HEK293 (cell line): ENCODE measurements around the gene IRF2.

Source experiments
- CTCF ChIA-PET: fragments of 350-600 bp; formaldehyde crosslinking; extraction: SDS; loops from one replicate; lab custom pipeline; 2021; ENCODE audit warnings: antibody characterized with exemption; lab: Yijun Ruan, JAX
- POLR2A ChIA-PET: fragments of 300-600 bp; formaldehyde crosslinking; extraction: SDS; loops from one replicate; lab custom pipeline; 2020; ENCODE audit warnings: antibody characterized with exemption, inconsistent platforms; lab: Yijun Ruan, JAX
- H3K27ac ChIP-seq: fragments of 200-500 bp; sonication (Bioruptor generic); 2 replicates; pipeline ENCODE4 v1.5.1; 2014; ENCODE audit warnings: low read depth, low read length, control low read depth, inconsistent platforms; ENCODE audit errors: extremely low read depth
- H3K36me3 ChIP-seq, 2 experiments: fragments of 200-500 bp in 1 of 2; sonication (Bioruptor generic) in 1 of 2; 1 replicate in 1 of 2; 2 replicates in 1 of 2; pipeline ENCODE4 v1.5.1; 2014 to 2017; ENCODE audit warnings: inconsistent platforms in 2 of 2, low read length in 2 of 2; ENCODE audit not compliant: control insufficient read depth in 2 of 2, insufficient read depth in 1 of 2
- H3K4me1 ChIP-seq: fragments of 200-500 bp; sonication (Bioruptor generic); 2 replicates; pipeline ENCODE4 v1.5.1; 2014; ENCODE audit warnings: mild to moderate bottlenecking, low read length, inconsistent platforms; ENCODE audit not compliant: control insufficient read depth, insufficient read depth
- H3K4me3 ChIP-seq: 2 replicates; pipeline ENCODE4 v1.5.1; 2011; ENCODE audit warnings: low read depth, mild to moderate bottlenecking, control low read depth, low read length, moderate library complexity
- H3K9me3 ChIP-seq: fragments of 200-500 bp; sonication (Bioruptor generic); 2 replicates; pipeline ENCODE4 v1.5.1; 2014; ENCODE audit warnings: low read depth, low read length, inconsistent platforms; ENCODE audit not compliant: control insufficient read depth, insufficient read depth
- MYNN ChIP-seq: fragments of 450-650 bp; formaldehyde crosslinking; IDR thresholded peaks from 2 replicates; pipeline ENCODE4 v1.5.1; 2016; ENCODE audit warnings: missing biosample characterization, missing genetic modification characterization, borderline replicate concordance
- PRDM4 ChIP-seq: fragments of 450-650 bp; formaldehyde crosslinking; IDR thresholded peaks from 2 replicates; pipeline ENCODE4 v1.5.1; 2017; ENCODE audit warnings: missing biosample characterization, missing genetic modification characterization
- ZBTB20 ChIP-seq: fragments of 450-650 bp; formaldehyde crosslinking; IDR thresholded peaks from 2 replicates; pipeline ENCODE4 v1.5.1; 2016; ENCODE audit warnings: missing biosample characterization, missing genetic modification characterization
- ZNF121 ChIP-seq: fragments of 450-650 bp; formaldehyde crosslinking; IDR thresholded peaks from 2 replicates; pipeline ENCODE4 v1.5.1; 2016; ENCODE audit warnings: missing biosample characterization, missing genetic modification characterization
- ZNF24 ChIP-seq: fragments of 450-650 bp; formaldehyde crosslinking; IDR thresholded peaks from 2 replicates; pipeline ENCODE4 v1.5.1; 2016; ENCODE audit warnings: missing biosample characterization, missing genetic modification characterization
- ZNF274 ChIP-seq, 2 experiments: fragments of 200-500 bp in 1 of 2; fragments of 450-650 bp in 1 of 2; sonication (Bioruptor generic) in 1 of 2; formaldehyde crosslinking in 1 of 2; IDR thresholded peaks; 2 replicates each; pipeline versions ENCODE4 v1.5.1 to v1.6.1; 2014 to 2016; ENCODE audit warnings: borderline replicate concordance in 1 of 2, inconsistent platforms in 1 of 2, low read length in 1 of 2, missing biosample characterization in 1 of 2, missing genetic modification characterization in 1 of 2
- ZNF280D ChIP-seq: fragments of 450-650 bp; formaldehyde crosslinking; IDR thresholded peaks from 2 replicates; pipeline ENCODE4 v1.5.1; 2016; ENCODE audit warnings: missing biosample characterization, missing genetic modification characterization
- ZNF362 ChIP-seq: fragments of 450-650 bp; formaldehyde crosslinking; IDR thresholded peaks from 2 replicates; pipeline ENCODE4 v1.5.1; 2016; ENCODE audit warnings: missing biosample characterization, missing genetic modification characterization
- ZNF518A ChIP-seq: fragments of 450-650 bp; formaldehyde crosslinking; conservative IDR thresholded peaks from 2 replicates; pipeline ENCODE4 v1.5.1; 2016; ENCODE audit warnings: low read depth, missing biosample characterization, missing genetic modification characterization
- ZSCAN18 ChIP-seq: fragments of 450-650 bp; formaldehyde crosslinking; IDR thresholded peaks from 2 replicates; pipeline ENCODE4 v1.5.1; 2016; ENCODE audit warnings: missing biosample characterization, missing genetic modification characterization

The IRF2 gene

DNA sequence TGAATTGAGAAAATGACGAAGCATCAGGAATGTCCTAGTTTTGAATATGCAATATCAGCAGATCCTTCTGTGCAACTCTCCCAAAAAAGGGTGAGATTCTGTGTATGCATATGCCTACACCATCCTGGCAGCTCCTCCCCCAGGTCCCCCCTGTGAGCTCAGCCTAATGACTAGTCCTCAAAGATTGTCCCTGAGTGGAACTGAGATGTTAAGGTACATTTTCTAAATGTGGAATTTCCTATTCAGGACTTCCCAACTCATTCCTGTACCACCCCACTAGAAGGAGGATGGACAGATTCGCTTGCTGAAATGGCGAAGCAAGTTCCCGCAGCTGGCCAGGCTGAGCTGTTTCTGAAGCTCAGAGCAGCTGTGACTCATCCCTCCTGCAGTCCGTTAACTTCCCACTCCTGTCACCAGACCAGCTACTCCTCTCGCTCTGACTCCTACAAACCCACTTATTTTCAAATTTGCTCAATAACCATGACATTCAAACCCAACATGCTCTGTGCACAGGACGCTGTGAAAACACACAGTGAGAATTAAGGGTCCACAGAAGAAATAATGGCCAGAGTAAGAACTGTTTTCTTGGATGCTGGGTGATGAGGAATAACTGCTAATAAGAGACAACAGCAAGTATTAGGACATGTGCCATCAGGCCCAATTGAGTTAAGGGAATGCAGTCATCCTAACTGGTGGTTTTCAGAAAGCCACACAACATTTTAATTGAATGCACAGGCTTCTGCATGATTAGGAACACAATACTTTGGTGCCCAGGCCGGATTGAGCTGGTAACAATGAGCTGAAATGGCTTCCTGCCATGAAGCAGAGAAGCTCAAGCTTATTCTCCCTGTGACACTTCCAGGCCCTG, 40.0 kb upstream of the IRF2 start (continued):
- no peak for TF ChIP-seq ZNF121
- no peak for TF ChIP-seq MYNN

DNA sequence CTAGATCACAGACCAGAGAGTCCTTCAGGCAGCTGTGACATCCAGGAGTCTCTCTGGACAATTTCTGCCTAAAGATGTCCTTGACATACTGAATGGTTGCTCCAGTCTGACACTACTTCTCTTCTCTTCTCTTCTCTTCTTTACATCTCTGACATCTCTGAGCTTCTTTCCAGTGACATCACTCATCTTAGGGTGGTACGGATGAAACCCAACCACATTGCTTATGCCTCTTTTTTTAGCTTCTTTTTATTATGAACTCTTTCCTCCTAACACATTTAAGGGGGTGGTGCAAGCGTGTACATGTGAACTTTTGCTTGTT, 39.4 kb upstream of the IRF2 start:
- H3K27ac ChIP-seq: no peak overlapping the region
- TF ChIP-seq ZBTB20 (tag by site-specific recombination) (no peak), ZNF518A (tag by site-specific recombination) (no peak), ZNF280D (tag by site-specific recombination) (no peak), ZNF362 (tag by site-specific recombination) (no peak), ZNF24 (tag by site-specific recombination) (no peak), ZSCAN18 (tag by site-specific recombination) (no peak), ZNF274 (IDR thresholded peaks at IDR 0.05; ENCODE audit: low read length) (no peak), ZNF274 (tag by site-specific recombination; IDR thresholded peaks at IDR 0.05; ENCODE audit: borderline replicate concordance) (no peak), PRDM4 (tag by site-specific recombination) (no peak)
- H3K9me3 ChIP-seq: no peaks in the 10 kb centered on the region
- CTCF ChIA-PET: interaction anchor here (0.5 to 0.6 kb wide), 2 partner anchors 10 to 51 kb away, joined by 4 to 5 read pairs; no protein-coding TSS in a partner anchor
- no peaks in the 10 kb centered on the region for H3K36me3 ChIP-seq
- H3K4me3 ChIP-seq: no peak overlapping the region
- POLR2A ChIA-PET: interaction anchor here (1.0 kb wide), 1 partner anchor 18 kb away, joined by 3 read pairs; no protein-coding TSS in a partner anchor
- H3K4me1 ChIP-seq: no peaks in the 10 kb centered on the region
